ENCODE results near the gene NOP9.

DNA sequence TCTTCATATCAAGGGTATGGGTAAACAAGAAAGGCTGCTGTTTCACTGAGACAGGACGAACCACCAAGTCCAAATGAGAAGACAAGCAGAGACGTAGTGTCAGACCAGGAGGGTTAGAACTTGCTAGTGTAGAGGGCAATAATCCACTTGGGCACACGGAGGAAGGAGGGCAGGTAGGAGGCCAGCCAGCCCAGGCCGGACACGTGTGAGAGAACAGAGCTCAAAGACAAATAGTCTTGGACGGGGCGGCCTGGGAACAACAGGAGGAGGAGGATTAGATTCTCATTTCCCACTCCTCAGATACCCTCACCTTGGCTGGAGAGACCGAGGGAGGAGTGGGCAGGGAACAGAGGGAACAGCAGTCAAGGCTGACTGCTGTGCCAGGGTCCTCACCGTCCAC, 8.9 kb upstream of the NOP9 start:
- TF ChIP-seq POLR2AphosphoS5 (IDR thresholded peaks at IDR 0.05; ENCODE audit: low read depth, low read length): no peak
- TF ChIP-seq POLR2A (IDR thresholded peaks at IDR 0.05; ENCODE audit: low read depth, low read length): no peak
- TF ChIP-seq TAF1 (IDR thresholded peaks at IDR 0.05; ENCODE audit: low read depth, low read length): no peak
- no peak for TF ChIP-seq PAX5 (IDR thresholded peaks at IDR 0.05; ENCODE audit: insufficient read depth, low read length, severe bottlenecking)
- no peak for TF ChIP-seq POU2F2 (IDR thresholded peaks at IDR 0.05; ENCODE audit: low read depth, low read length)

Measured in GM12891 (cell line).